Measurements from ENCODE around the gene PCLO. TPM values are rescaled to one million over a fixed set of nuclear protein-coding genes. Genes with fewer than 3 reads are reported as not detected.

Gene PCLO
- total RNA-seq, 1 donor = under 0.01 TPM

DNA sequence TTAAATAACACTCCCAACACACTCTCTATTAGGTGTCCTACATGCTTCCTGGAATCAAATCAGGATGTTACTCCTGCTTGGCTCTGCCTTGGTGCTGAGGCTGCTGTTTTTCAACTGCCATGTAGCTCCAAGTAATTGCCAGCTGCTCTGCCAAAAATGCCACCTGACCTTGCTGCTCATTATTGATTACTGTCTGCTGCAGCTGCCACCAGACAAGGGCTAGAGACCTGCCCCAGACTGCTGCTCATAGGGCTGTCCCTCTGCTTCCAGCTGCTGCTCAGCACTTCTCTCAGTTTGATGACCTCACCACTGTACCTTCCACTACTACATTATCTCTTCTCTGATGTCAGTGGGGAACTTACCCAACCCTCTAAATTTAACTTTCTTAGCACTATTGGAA lies 102.5 kb downstream of the PCLO start:
- no peak overlapping the region for H3K4me3 ChIP-seq (ENCODE audit: low read depth, low read length)
- DNase-seq (ENCODE audit: low read depth) = no peak
- TF ChIP-seq, protein P1, sequence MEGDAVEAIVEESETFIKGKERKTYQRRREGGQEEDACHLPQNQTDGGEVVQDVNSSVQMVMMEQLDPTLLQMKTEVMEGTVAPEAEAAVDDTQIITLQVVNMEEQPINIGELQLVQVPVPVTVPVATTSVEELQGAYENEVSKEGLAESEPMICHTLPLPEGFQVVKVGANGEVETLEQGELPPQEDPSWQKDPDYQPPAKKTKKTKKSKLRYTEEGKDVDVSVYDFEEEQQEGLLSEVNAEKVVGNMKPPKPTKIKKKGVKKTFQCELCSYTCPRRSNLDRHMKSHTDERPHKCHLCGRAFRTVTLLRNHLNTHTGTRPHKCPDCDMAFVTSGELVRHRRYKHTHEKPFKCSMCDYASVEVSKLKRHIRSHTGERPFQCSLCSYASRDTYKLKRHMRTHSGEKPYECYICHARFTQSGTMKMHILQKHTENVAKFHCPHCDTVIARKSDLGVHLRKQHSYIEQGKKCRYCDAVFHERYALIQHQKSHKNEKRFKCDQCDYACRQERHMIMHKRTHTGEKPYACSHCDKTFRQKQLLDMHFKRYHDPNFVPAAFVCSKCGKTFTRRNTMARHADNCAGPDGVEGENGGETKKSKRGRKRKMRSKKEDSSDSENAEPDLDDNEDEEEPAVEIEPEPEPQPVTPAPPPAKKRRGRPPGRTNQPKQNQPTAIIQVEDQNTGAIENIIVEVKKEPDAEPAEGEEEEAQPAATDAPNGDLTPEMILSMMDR (IDR thresholded peaks at IDR 0.05; ENCODE audit: insufficient read depth, low read depth, low read length) = no peak

DNA sequence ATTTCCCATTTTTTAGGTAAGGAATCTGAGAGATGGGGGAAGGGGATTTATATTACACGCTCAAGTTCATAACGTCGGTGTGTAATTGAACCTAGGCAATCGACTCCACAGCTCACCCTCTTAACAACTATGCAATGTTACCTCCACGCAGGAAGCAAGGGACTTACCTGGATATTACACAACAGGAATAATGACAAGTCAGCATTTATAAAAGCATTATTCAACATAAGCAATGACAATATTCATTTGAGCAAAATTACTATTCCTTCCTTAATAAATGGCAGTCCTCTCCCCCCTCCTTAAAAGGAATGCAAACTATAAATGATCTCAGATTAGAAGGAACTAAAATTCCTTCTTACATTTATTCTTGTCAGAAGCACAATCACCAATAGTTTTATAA lies 104.0 kb downstream of the PCLO start:
- TF ChIP-seq, protein P1 (IDR thresholded peaks at IDR 0.05; ENCODE audit: insufficient read depth, low read depth, low read length) = no peak
- no peak overlapping the region for H3K4me3 ChIP-seq (ENCODE audit: low read depth, low read length)
- DNase-seq (ENCODE audit: low read depth) = no peak

DNA sequence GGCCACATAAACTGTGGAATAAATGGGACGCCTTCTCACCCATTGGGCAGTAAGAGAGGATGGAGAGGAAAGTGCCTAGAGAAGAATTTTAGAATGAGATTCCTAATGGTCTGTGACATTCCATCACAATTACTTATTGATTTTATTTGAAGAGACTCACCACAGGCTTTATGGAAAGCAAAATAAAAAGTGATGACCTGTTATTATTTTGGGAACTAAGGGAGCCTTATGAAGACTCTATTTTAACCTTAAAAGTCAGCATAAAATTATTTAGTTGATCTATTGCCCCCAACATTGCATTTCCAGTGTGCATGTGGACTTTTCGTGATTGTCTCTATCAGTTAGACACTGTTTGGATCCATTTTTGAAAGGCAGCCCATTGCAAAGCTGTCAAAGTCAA lies 107.5 kb downstream of the PCLO start:
- TF ChIP-seq, protein P1 (IDR thresholded peaks at IDR 0.05; ENCODE audit: insufficient read depth, low read depth, low read length) = no peak
- DNase-seq (ENCODE audit: low read depth) = no peak

DNA sequence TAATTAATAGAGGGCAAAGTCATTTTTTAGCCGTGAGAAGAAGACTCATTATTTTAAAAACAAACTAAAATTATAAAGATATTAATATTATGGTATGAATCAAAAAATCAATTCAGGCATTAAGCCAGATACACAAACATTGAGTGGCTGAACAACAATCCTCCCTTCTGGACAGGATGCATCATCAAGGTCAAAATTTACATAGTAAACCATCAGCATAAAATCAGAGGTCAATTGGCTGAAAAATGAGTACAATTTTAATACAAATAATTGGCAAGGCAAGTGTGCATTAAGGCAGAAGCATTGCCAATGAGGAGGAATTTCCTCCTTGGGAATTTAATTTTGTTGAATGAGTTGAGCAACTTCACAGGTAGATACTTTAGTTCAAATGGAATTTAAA lies 108.2 kb downstream of the PCLO start:
- TF ChIP-seq, protein P1 (IDR thresholded peaks at IDR 0.05; ENCODE audit: insufficient read depth, low read depth, low read length) = no peak
- DNase-seq (ENCODE audit: low read depth) = no peak
- H3K4me3 ChIP-seq (ENCODE audit: low read depth, low read length) = no peak overlapping the region

More for the DNA sequence above, 107.5 kb downstream of the PCLO start:
- no peak overlapping the region for H3K4me3 ChIP-seq (ENCODE audit: low read depth, low read length)

DNA sequence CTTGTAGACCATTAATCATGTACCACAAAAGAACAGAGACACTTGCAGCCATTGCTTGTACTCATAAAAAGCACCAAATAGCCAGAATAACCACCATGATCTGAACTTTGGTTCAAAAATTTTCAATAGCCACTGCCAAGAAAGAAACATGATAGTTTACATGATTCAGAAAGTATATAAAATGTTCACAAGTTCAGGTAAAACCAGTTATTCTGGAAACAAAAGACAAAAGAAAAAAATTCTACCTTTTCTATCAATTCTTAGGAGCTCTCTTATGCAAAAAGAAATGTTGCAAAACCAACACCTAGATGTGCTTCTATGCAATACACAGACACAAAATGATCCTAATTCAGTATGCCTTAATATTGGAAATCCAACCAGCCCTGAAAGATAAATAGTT lies 108.7 kb downstream of the PCLO start:
- no peak for DNase-seq (ENCODE audit: low read depth)
- TF ChIP-seq, protein P1 (IDR thresholded peaks at IDR 0.05; ENCODE audit: insufficient read depth, low read depth, low read length) = no peak
- H3K4me3 ChIP-seq (ENCODE audit: low read depth, low read length) = no peak overlapping the region

DNA sequence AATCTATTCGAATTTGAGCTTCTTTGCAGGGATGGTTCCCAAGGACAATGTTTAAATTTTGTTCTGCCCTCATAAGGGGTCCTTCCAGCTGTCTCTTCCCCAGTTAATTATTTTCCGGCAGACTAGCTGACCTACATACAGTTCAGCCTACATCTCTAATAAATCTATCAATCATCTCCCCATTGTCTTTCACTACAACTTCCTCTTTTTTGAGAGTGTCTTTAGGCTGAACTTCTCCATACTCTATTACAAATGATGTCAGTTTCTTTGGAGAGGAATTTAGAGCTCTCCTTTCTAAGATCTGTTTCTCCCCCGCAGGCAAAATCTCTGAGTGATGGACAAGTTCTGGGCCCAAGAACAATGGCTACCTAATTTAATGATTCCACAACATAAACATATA lies 122.2 kb downstream of the PCLO start:
- TF ChIP-seq, protein P1 (IDR thresholded peaks at IDR 0.05; ENCODE audit: insufficient read depth, low read depth, low read length) = no peak
- no peak for DNase-seq (ENCODE audit: low read depth)
- H3K4me3 ChIP-seq (ENCODE audit: low read depth, low read length) = no peak overlapping the region

DNA sequence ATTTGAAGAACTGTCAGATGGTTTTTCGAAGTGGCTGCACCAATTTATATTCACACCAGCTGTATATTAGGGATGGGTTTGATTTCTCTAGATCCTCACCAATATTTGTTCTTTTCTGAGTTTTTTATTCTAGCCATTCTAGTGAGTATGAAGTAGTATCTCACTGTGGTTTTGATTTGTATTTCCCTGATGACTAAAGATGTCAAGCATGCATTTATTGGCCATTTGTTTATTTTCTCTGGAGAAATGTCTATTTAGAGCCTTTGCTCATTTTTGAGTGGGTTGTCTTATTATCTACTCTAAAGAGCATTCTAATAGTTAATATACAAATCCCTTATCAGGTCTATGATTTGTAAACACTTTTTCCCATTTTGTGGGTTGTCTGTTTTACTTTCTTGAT lies 123.9 kb downstream of the PCLO start:
- TF ChIP-seq, protein P1 (IDR thresholded peaks at IDR 0.05; ENCODE audit: insufficient read depth, low read depth, low read length) = no peak
- no peak overlapping the region for H3K4me3 ChIP-seq (ENCODE audit: low read depth, low read length)

More for the DNA sequence above, 123.9 kb downstream of the PCLO start:
- DNase-seq (ENCODE audit: low read depth) = no peak
